ENCODE data around the gene ADAMTSL3.

DNA sequence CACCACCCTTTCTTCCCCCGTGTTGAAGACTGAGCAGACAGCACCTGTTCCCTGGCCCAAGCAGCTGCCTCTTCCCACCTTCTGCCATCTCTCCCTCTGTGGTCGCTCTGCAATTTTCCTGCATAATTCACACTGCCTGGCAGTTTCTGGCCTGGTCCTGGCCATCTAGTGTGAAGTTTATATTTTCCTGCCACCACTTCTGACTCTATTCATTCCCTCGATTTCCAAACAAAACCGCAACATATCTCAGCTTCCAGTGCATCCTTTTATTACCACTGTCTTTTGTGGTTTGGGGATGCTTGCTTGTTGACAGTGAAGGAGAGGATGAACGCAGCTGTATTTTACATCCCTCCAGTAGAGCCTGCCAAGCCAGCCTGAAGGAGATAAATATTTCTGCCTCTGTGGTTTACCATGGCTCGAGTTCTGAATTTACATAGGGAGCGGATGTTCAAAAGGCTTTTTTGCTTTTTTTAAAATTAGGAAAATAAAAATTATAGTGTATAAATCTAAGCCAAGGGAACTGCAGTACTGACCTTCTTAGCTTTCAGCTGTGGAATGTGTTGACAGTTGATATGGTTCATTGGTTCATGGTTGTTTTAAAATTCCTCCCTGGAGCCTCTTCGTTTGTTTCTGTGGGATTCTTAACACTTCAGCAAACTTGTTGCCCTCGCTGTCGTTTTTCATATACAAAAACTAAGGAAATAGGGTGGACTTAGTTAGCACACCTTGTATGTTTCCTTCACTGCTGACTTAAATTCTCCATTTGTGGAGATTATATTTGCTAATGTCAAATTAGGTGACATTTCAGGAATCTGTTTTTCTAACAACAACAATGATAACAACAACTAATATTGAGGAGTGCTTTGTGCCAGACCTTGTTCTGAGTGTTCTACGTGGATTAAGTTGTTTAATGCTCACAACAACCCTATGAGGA lies 250.5 kb downstream of the ADAMTSL3 start:
- TF ChIP-seq, protein P1, sequence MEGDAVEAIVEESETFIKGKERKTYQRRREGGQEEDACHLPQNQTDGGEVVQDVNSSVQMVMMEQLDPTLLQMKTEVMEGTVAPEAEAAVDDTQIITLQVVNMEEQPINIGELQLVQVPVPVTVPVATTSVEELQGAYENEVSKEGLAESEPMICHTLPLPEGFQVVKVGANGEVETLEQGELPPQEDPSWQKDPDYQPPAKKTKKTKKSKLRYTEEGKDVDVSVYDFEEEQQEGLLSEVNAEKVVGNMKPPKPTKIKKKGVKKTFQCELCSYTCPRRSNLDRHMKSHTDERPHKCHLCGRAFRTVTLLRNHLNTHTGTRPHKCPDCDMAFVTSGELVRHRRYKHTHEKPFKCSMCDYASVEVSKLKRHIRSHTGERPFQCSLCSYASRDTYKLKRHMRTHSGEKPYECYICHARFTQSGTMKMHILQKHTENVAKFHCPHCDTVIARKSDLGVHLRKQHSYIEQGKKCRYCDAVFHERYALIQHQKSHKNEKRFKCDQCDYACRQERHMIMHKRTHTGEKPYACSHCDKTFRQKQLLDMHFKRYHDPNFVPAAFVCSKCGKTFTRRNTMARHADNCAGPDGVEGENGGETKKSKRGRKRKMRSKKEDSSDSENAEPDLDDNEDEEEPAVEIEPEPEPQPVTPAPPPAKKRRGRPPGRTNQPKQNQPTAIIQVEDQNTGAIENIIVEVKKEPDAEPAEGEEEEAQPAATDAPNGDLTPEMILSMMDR (IDR thresholded peaks at IDR 0.05; ENCODE audit: low read depth, low read length, poor library complexity, severe bottlenecking), result no peak
- no peak for TF ChIP-seq EZH2phosphoT487 (IDR thresholded peaks at IDR 0.05; ENCODE audit: borderline replicate concordance, low read length)
